ENCODE measurements around the gene RAB3C. TPM values are rescaled to one million over a fixed set of nuclear protein-coding genes. Genes with fewer than 3 reads are reported as not detected.

The RAB3C gene
- total RNA-seq, 1 donor from 2014 or later: 3.8 TPM

DNA sequence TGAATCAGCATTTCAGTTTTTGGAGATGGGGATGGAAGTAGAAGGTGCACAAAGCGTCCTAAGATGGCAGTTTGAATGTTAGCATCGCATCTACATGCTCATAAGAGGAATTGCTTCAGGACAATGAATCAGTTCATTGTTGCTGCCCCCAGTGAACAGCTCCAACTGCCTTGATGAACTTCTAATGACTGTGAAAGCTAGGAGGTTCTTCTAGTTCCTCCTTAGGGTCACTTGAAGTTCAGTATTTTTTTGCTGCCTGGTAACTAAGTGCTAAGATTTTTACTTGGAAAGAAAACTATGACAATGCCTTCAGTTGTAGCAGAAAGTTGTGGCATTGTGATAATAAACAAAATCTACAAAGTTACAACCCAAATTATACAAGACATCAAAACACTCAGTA, 271.6 kb downstream of the RAB3C start:
- H3K27ac Mint-ChIP-seq: no peak overlapping the region
- H3F3A ChIP-seq (ENCODE audit: low read depth): no peaks in the 10 kb centered on the region
- H3K27ac ChIP-seq: no peak overlapping the region
- TF ChIP-seq EZH2phosphoT487 (IDR thresholded peaks at IDR 0.05) (no peak), EZH2 (IDR thresholded peaks at IDR 0.05) (no peak)
- TF ChIP-seq, protein P1, sequence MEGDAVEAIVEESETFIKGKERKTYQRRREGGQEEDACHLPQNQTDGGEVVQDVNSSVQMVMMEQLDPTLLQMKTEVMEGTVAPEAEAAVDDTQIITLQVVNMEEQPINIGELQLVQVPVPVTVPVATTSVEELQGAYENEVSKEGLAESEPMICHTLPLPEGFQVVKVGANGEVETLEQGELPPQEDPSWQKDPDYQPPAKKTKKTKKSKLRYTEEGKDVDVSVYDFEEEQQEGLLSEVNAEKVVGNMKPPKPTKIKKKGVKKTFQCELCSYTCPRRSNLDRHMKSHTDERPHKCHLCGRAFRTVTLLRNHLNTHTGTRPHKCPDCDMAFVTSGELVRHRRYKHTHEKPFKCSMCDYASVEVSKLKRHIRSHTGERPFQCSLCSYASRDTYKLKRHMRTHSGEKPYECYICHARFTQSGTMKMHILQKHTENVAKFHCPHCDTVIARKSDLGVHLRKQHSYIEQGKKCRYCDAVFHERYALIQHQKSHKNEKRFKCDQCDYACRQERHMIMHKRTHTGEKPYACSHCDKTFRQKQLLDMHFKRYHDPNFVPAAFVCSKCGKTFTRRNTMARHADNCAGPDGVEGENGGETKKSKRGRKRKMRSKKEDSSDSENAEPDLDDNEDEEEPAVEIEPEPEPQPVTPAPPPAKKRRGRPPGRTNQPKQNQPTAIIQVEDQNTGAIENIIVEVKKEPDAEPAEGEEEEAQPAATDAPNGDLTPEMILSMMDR (IDR thresholded peaks at IDR 0.05): no peak
- peaks cover 8% of the 10 kb centered on the region for H3K4me1 ChIP-seq
- DNase-seq (ENCODE audit: low spot score): no peak
- no peak overlapping the region for H3K4me2 ChIP-seq
- no peaks in the 10 kb centered on the region for H3K9me3 ChIP-seq (ENCODE audit: low read depth)
- no peaks in the 10 kb centered on the region for H3K27me3 Mint-ChIP-seq (ENCODE audit: insufficient read depth, low read depth)
- no peaks in the 10 kb centered on the region for H3K79me2 ChIP-seq (ENCODE audit: low read depth)
- H3K27me3 ChIP-seq: no peaks in the 10 kb centered on the region
- H3K36me3 Mint-ChIP-seq: no peaks in the 10 kb centered on the region
- no peak overlapping the region for H3K9ac ChIP-seq
- no peaks in the 10 kb centered on the region for H4K20me1 ChIP-seq (ENCODE audit: low read depth)
- H3K4me1 Mint-ChIP-seq: peaks cover 19% of the 10 kb centered on the region
- H3K36me3 ChIP-seq: no peaks in the 10 kb centered on the region
- no peak overlapping the region for H3K4me3 Mint-ChIP-seq
- H3K9me3 Mint-ChIP-seq: no peaks in the 10 kb centered on the region
- no peak overlapping the region for H3K4me3 ChIP-seq
- H2AFZ ChIP-seq (replicated peaks): no peak overlapping the region

DNA sequence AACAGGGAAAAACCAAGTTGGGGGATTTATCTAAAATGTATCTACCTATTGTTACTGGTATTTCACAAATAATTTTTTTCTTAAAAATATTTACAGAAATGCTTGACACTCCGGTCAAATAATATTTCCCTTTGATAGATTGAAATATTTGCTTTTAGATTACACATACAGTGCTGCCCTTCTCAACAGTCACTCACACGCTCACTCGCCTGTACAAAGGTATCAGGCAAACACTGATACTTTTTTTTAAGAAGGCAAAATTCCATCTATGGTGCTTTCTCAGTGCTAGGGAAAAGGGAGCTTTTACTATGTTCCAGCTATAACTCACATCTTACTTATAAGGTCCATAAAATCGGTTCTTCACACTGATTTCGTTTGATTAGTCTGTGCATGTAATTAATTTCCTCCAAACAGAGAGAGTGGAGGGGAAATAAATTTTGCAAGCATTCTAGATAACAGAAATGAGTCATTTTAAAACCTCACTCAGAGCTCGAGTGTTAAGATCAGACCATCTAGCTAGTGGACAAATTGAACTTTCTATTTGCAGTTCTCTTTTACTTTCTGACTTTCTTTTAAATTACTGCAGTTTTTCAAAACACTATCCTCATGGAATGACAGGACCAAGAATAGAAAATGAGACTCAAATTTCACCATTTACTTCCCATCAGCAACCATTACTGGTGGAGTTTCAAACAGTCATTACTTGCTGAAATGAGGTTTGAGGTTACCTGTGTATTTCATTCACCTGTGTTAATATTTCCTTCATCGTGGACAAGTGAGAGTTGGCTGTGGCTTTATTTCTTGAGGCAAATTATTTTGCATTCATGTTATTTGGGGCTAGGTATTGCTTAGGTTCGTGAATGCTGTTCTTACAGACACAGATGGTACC, 273.2 kb downstream of the RAB3C start:
- H3K9ac ChIP-seq: no peak overlapping the region
- no peak for DNase-seq (ENCODE audit: low spot score)
- no peaks in the 10 kb centered on the region for H3K9me3 ChIP-seq (ENCODE audit: low read depth)
- no peak overlapping the region for H3K27ac ChIP-seq
- no peaks in the 10 kb centered on the region for H3K4me1 ChIP-seq
- H3K27me3 ChIP-seq: no peaks in the 10 kb centered on the region
- H3K27me3 Mint-ChIP-seq (ENCODE audit: insufficient read depth, low read depth): no peaks in the 10 kb centered on the region
- H3F3A ChIP-seq (ENCODE audit: low read depth): no peaks in the 10 kb centered on the region
- no peak overlapping the region for H3K4me2 ChIP-seq
- H3K27ac Mint-ChIP-seq: no peak overlapping the region
- H3K79me2 ChIP-seq (ENCODE audit: low read depth): no peaks in the 10 kb centered on the region
- no peak overlapping the region for H2AFZ ChIP-seq (replicated peaks)
- TF ChIP-seq EZH2 (IDR thresholded peaks at IDR 0.05): no peak
- TF ChIP-seq EZH2phosphoT487 (IDR thresholded peaks at IDR 0.05): no peak
- TF ChIP-seq, protein P1 (IDR thresholded peaks at IDR 0.05): no peak
- H3K4me3 ChIP-seq: no peak overlapping the region
- H3K4me1 Mint-ChIP-seq: peaks cover 5% of the 10 kb centered on the region
- H4K20me1 ChIP-seq (ENCODE audit: low read depth): no peaks in the 10 kb centered on the region
- H3K36me3 ChIP-seq: no peaks in the 10 kb centered on the region
- no peaks in the 10 kb centered on the region for H3K9me3 Mint-ChIP-seq
- no peaks in the 10 kb centered on the region for H3K36me3 Mint-ChIP-seq
- H3K4me3 Mint-ChIP-seq: no peak overlapping the region

DNA sequence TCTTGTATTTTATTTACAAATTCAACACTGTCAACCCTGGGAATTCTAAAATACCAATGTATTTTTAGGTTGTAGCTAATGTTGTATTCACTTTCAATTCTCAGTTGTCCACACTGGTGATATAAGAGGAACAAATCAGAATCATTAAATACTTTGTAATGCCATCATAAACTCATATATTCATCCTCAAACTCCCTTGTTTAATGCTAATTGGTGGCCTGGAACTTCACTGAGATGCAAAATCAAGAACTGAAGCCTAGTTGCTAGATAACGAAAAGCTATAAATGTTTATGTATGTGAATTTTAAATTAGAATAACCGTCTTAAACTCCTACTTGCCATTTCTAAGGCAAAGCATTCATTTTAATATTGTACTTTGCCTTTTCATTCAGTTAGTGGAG, 274.7 kb downstream of the RAB3C start:
- no peaks in the 10 kb centered on the region for H4K20me1 ChIP-seq (ENCODE audit: low read depth)
- H3K27ac Mint-ChIP-seq: no peak overlapping the region
- H3K9me3 ChIP-seq (ENCODE audit: low read depth): no peaks in the 10 kb centered on the region
- H3K27me3 ChIP-seq: no peaks in the 10 kb centered on the region
- no peak for DNase-seq (ENCODE audit: low spot score)
- no peak overlapping the region for H3K9ac ChIP-seq
- no peaks in the 10 kb centered on the region for H3K9me3 Mint-ChIP-seq
- H3K4me1 ChIP-seq: no peaks in the 10 kb centered on the region
- no peaks in the 10 kb centered on the region for H3K36me3 Mint-ChIP-seq
- no peak overlapping the region for H3K4me2 ChIP-seq
- no peaks in the 10 kb centered on the region for H3K4me1 Mint-ChIP-seq
- no peak overlapping the region for H3K27ac ChIP-seq
- H3F3A ChIP-seq (ENCODE audit: low read depth): no peaks in the 10 kb centered on the region
- no peaks in the 10 kb centered on the region for H3K27me3 Mint-ChIP-seq (ENCODE audit: insufficient read depth, low read depth)
- H3K36me3 ChIP-seq: no peaks in the 10 kb centered on the region
- no peak overlapping the region for H2AFZ ChIP-seq (replicated peaks)
- H3K79me2 ChIP-seq (ENCODE audit: low read depth): no peaks in the 10 kb centered on the region
- H3K4me3 ChIP-seq: no peak overlapping the region
- H3K4me3 Mint-ChIP-seq: no peak overlapping the region
- TF ChIP-seq EZH2phosphoT487 (IDR thresholded peaks at IDR 0.05) (no peak), EZH2 (IDR thresholded peaks at IDR 0.05) (no peak)
- TF ChIP-seq, protein P1 (IDR thresholded peaks at IDR 0.05): no peak

All from neural progenitor cell (in vitro differentiated cells).